Mucosa of stomach (tissue), 1 donor: ENCODE measurements around the gene CSH1.

Source experiments
- H3K27me3 ChIP-seq: one replicate; pipeline ENCODE4 v1.7.0; 2013; ENCODE audit warnings: mild to moderate bottlenecking, low read length; ENCODE audit not compliant: control insufficient read depth, insufficient read depth
- H3K36me3 ChIP-seq: one replicate; pipeline ENCODE4 v1.7.0; 2013; ENCODE audit warnings: low read length; ENCODE audit not compliant: control insufficient read depth, insufficient read depth
- H3K4me1 ChIP-seq: one replicate; pipeline ENCODE4 v1.7.0; 2013; ENCODE audit warnings: mild to moderate bottlenecking, low read length; ENCODE audit not compliant: control insufficient read depth, insufficient read depth
- H3K4me3 ChIP-seq: one replicate; pipeline ENCODE4 v1.7.0; 2013; ENCODE audit warnings: low read length
- H3K9ac ChIP-seq: one replicate; pipeline ENCODE4 v1.7.0; 2013; ENCODE audit warnings: mild to moderate bottlenecking, low read length, moderate library complexity
- H3K9me3 ChIP-seq: one replicate; pipeline ENCODE4 v1.7.0; 2013; ENCODE audit warnings: mild to moderate bottlenecking, low read length, moderate library complexity; ENCODE audit not compliant: control insufficient read depth
- donor health status: Pancreatic carcinoma.

The CSH1 gene

DNA sequence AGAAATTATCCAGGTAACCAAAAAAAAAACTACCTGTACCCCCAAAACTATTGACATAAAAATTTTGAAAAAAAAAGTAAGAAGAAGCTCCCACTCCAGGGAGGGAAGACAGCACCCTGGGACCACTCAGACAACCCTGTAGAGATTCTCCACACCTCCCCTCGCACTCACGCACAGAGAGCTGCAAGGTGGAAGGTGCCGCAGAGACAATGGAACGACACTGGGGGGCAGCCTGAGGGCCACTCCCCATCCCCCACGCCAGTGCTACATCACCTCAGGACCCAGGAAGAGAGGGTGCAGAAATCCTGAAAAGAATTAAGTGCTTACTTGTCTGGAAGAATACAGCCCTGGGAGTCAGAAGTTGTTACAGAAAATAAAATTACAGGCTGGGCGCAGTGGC is 40.9 kb upstream of the CSH1 start:
- Histone ChIP-seq H3K4me1 (no peaks in the 10 kb centered on the region), H3K36me3 (no peaks in the 10 kb centered on the region), H3K9me3 (no peaks in the 10 kb centered on the region), H3K27me3 (peaks cover 4% of the 10 kb centered on the region), H3K9ac (no peak overlapping the region), H3K4me3 (no peak overlapping the region)

GRCh38 chr17:63934183-63935112 is 38.1 kb upstream of the CSH1 start:
- Histone ChIP-seq H3K9ac (no peak overlapping the region), H3K4me3 (no peak overlapping the region), H3K27me3 (peaks cover 4% of the 10 kb centered on the region), H3K9me3 (no peaks in the 10 kb centered on the region), H3K36me3 (no peaks in the 10 kb centered on the region), H3K4me1 (no peaks in the 10 kb centered on the region)

- Histone ChIP-seq H3K36me3 (no peaks in the 10 kb centered on the region), H3K27me3 (peaks cover 4% of the 10 kb centered on the region), H3K9ac (no peak overlapping the region), H3K4me3 (no peak overlapping the region), H3K4me1 (no peaks in the 10 kb centered on the region), H3K9me3 (no peaks in the 10 kb centered on the region)
Observed at GRCh38 chr17:63933598-63933997, 37.2 kb upstream of the CSH1 start.

DNA sequence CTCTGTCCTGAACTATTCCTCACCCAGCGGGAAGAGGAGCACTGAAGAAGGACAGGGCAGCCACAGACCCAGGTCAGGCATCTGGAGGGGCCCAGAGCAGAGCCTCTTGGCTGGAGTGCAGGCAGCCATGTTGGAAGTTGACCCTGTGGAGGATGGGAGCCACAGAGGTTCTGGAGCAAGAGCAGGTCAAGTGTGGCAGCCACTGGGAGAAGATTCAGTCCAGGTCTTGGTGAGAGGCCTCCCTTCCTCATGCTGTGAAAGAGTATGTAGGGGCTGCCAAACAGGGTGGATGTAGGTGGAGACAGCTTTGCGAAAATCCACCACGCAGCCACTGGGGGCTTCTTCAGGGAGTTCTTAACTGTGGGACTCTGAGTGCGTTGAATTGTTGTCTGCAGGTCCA is 36.3 kb upstream of the CSH1 start:
- H3K27me3 ChIP-seq = peaks cover 4% of the 10 kb centered on the region
- no peak overlapping the region for H3K4me3 ChIP-seq
- no peaks in the 10 kb centered on the region for H3K9me3 ChIP-seq
- H3K4me1 ChIP-seq = no peaks in the 10 kb centered on the region
- H3K36me3 ChIP-seq = no peaks in the 10 kb centered on the region
- no peak overlapping the region for H3K9ac ChIP-seq

- no peaks in the 10 kb centered on the region for H3K36me3 ChIP-seq
- H3K4me3 ChIP-seq = no peak within 1 kb of the TSS
- no peak within 1 kb of the TSS for H3K9ac ChIP-seq
- no peaks in the 10 kb centered on the region for H3K4me1 ChIP-seq
- H3K9me3 ChIP-seq = no peaks in the 10 kb centered on the region
- H3K27me3 ChIP-seq = peaks cover 4% of the 10 kb centered on the region
Observed at GRCh38 chr17:63931981-63932561, 35.7 kb upstream of the CSH1 start, which contains the start of gene CD79B. Gene CD79B, minus strand, starts transcription at chr17:63932331. Its CDS starts 70 bp downstream, at chr17:63932261.

GRCh38 chr17:63930951-63931575 is 34.7 kb upstream of the CSH1 start:
- Histone ChIP-seq H3K9ac (no peak overlapping the region), H3K27me3 (peaks cover 4% of the 10 kb centered on the region), H3K4me3 (no peak overlapping the region), H3K4me1 (no peaks in the 10 kb centered on the region), H3K36me3 (no peaks in the 10 kb centered on the region), H3K9me3 (no peaks in the 10 kb centered on the region)

GRCh38 chr17:63929860-63930766 is 33.7 kb upstream of the CSH1 start:
- Histone ChIP-seq H3K27me3 (peaks cover 4% of the 10 kb centered on the region), H3K4me1 (no peaks in the 10 kb centered on the region), H3K9ac (no peak overlapping the region), H3K9me3 (no peaks in the 10 kb centered on the region), H3K4me3 (no peak overlapping the region), H3K36me3 (no peaks in the 10 kb centered on the region)

- Histone ChIP-seq H3K4me3 (no peak overlapping the region), H3K9ac (no peak overlapping the region), H3K27me3 (no peaks in the 10 kb centered on the region), H3K9me3 (no peaks in the 10 kb centered on the region), H3K4me1 (no peaks in the 10 kb centered on the region), H3K36me3 (no peaks in the 10 kb centered on the region)
Observed at GRCh38 chr17:63928966-63929695, 32.8 kb upstream of the CSH1 start.

- H3K27me3 ChIP-seq = no peaks in the 10 kb centered on the region
- no peak overlapping the region for H3K4me3 ChIP-seq
- no peaks in the 10 kb centered on the region for H3K4me1 ChIP-seq
- no peaks in the 10 kb centered on the region for H3K9me3 ChIP-seq
- no peaks in the 10 kb centered on the region for H3K36me3 ChIP-seq
- H3K9ac ChIP-seq = no peak overlapping the region
Observed at GRCh38 chr17:63928172-63928666, 31.8 kb upstream of the CSH1 start.

DNA sequence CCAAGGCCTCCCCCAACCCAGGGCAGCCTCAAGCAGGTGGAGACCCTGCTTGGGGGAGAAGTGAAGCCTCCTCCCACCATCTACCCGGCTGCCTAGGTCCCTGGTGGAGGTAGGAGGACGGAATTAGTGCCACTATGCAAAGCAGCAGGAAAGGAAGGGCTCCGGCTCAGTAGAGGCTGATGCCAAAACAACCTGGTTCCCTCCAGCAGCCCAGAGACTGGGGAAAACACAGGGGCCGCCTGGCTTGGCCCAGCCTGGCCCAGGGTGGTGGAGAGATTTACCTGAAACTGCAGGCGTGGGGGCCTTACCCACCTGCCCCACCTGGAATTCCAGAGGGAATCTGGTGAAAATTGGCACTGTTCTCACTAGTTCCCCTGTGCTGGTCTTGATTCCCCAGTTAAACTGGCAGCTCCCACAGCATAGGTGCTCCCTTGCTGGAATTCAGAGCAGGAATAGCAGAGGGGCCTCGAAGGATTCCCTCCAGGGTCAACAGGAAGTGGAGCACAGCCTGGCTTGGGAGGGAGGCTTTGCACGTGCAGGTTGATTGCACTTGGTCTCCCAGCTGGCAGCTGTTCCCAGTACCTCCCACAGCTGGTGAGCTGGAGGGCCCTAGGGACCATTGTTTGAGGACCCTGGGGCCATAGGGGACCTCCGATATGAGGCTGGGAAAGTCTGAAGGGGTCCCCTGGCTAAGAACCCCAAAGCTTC is 31.2 kb upstream of the CSH1 start:
- H3K27me3 ChIP-seq = no peaks in the 10 kb centered on the region
- no peak overlapping the region for H3K4me3 ChIP-seq
- no peaks in the 10 kb centered on the region for H3K4me1 ChIP-seq
- H3K9me3 ChIP-seq = no peaks in the 10 kb centered on the region
- H3K9ac ChIP-seq = no peak overlapping the region
- H3K36me3 ChIP-seq = no peaks in the 10 kb centered on the region
